DND-41 (cell line): ENCODE data around the gene PRKAR2B.

Experiments
- ATAC-seq: fragments of 200-7000 bp; cut with Tn5 transposase; 3 replicates; pipeline ENCODE4 v1.9.1; 2021; ENCODE audit warnings: low read depth; ENCODE audit not compliant: insufficient read depth
- DNase-seq: peaks from one replicate; pipeline ENCODE4 v3.0.0-alpha.2; 2020
- H2AFZ ChIP-seq: 2 replicates; pipeline ENCODE4 v1.6.0; 2012; ENCODE audit warnings: low read depth, low read length
- H3K27ac ChIP-seq: 2 replicates; pipeline ENCODE4 v1.5.1; 2012; ENCODE audit warnings: low read length, inconsistent platforms
- H3K27me3 ChIP-seq: fragments of 200-600 bp; sonication (generic); 2 replicates; pipeline ENCODE4 v1.6.0; 2012; ENCODE audit warnings: low read length, mild to moderate bottlenecking, inconsistent platforms; ENCODE audit not compliant: insufficient read depth, poor library complexity
- H3K36me3 ChIP-seq: 2 replicates; pipeline ENCODE4 v1.5.1; 2012; ENCODE audit warnings: low read length, inconsistent platforms; ENCODE audit not compliant: insufficient read depth
- H3K4me1 ChIP-seq: 2 replicates; pipeline ENCODE4 v1.5.1; 2012; ENCODE audit warnings: mild to moderate bottlenecking, low read length; ENCODE audit not compliant: insufficient read depth
- H3K4me2 ChIP-seq: 2 replicates; pipeline ENCODE4 v1.6.0; 2012; ENCODE audit warnings: mild to moderate bottlenecking, moderate library complexity, low read length, inconsistent platforms; ENCODE audit not compliant: insufficient read depth
- H3K4me3 ChIP-seq, 2 experiments: fragments of 200-600 bp in 1 of 2; shearing (Covaris generic) in 1 of 2; 2 replicates each; pipeline ENCODE4 v1.5.1; 2012 to 2016; ENCODE audit warnings: inconsistent platforms in 2 of 2, low read length in 2 of 2, mild to moderate bottlenecking in 2 of 2, low read depth in 1 of 2, moderate library complexity in 1 of 2
- H3K79me2 ChIP-seq: 2 replicates; pipeline ENCODE4 v1.6.0; 2012; ENCODE audit warnings: low read length, inconsistent platforms; ENCODE audit not compliant: insufficient read depth
- H3K9ac ChIP-seq: 2 replicates; pipeline ENCODE4 v1.6.0; 2012; ENCODE audit warnings: low read depth, mild to moderate bottlenecking, inconsistent platforms, low read length, moderate library complexity
- H3K9me3 ChIP-seq: 2 replicates; pipeline ENCODE4 v1.5.1; 2012; ENCODE audit warnings: low read length, moderate library complexity, mild to moderate bottlenecking, inconsistent platforms; ENCODE audit not compliant: insufficient read depth, severe bottlenecking
- H4K20me1 ChIP-seq: 2 replicates; pipeline ENCODE4 v1.6.0; 2012; ENCODE audit warnings: low read length; ENCODE audit not compliant: insufficient read depth
- EZH2 ChIP-seq: IDR thresholded peaks from 3 replicates; pipeline ENCODE4 v1.6.1; 2012; ENCODE audit warnings: borderline replicate concordance, low read depth, mild to moderate bottlenecking, moderate library complexity, low read length, inconsistent platforms; ENCODE audit not compliant: severe bottlenecking
- TF ChIP-seq, protein P1 (sequence below): IDR thresholded peaks from 2 replicates; pipeline ENCODE4 v1.5.1; 2012; ENCODE audit warnings: borderline replicate concordance, low read length, moderate library complexity, mild to moderate bottlenecking; ENCODE audit not compliant: poor library complexity, severe bottlenecking; ENCODE audit errors: extremely low read depth

PRKAR2B gene

GRCh38 chr7:107194052-107194451 lies 149.5 kb downstream of the PRKAR2B start:
- Histone ChIP-seq H3K9ac (no peak overlapping the region), H3K9me3 (no peaks in the 10 kb centered on the region), H4K20me1 (no peaks in the 10 kb centered on the region), H3K4me1 (no peaks in the 10 kb centered on the region), H2AFZ (no peak overlapping the region), H3K4me3 (no peak overlapping the region), H3K27me3 (no peaks in the 10 kb centered on the region), H3K79me2 (no peaks in the 10 kb centered on the region), H3K36me3 (peaks cover 82% of the 10 kb centered on the region), H3K4me2 (no peak overlapping the region), H3K27ac (no peak overlapping the region)
- no peak for TF ChIP-seq EZH2
- TF ChIP-seq, protein P1, sequence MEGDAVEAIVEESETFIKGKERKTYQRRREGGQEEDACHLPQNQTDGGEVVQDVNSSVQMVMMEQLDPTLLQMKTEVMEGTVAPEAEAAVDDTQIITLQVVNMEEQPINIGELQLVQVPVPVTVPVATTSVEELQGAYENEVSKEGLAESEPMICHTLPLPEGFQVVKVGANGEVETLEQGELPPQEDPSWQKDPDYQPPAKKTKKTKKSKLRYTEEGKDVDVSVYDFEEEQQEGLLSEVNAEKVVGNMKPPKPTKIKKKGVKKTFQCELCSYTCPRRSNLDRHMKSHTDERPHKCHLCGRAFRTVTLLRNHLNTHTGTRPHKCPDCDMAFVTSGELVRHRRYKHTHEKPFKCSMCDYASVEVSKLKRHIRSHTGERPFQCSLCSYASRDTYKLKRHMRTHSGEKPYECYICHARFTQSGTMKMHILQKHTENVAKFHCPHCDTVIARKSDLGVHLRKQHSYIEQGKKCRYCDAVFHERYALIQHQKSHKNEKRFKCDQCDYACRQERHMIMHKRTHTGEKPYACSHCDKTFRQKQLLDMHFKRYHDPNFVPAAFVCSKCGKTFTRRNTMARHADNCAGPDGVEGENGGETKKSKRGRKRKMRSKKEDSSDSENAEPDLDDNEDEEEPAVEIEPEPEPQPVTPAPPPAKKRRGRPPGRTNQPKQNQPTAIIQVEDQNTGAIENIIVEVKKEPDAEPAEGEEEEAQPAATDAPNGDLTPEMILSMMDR = no peak
- ATAC-seq = no peak
- no peak for DNase-seq

DNA sequence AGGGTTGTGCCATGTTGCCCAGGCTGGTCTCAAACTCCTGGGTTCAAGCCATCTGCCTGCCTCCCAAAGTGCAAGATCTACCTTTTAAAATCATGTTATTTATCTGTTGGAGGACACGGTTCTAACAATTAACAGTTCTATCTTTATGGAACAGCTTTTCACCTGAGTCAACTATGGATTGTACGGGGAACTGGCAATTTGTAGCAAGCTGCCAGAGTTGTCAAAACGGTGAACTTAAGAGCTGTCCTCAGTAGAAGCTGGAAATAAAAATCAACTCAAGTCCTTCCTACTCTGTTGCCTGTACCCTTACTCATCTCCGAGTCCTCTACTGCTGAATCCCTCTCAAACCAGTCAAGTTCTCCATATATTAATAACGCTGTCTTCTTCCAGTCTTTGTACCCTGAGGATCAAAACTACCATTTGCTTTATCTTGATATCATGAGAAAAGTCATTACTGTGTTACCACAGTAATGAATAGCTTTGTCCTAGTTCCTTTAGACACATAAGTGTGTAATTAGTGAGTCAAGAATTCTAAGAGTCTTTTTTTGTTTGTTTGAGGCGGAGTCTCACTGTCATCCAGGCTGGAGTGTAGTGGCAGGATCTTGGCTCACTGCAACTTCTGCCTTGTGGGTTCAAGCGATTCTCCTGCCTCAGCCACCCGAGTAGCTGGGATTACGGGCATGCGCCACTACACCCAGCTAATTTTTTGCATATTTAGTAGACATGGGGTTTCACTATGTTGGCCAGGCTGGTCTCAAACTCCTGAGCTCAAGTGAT lies 152.5 kb downstream of the PRKAR2B start:
- no peaks in the 10 kb centered on the region for H4K20me1 ChIP-seq
- TF ChIP-seq, protein P1 = no peak
- no peak for TF ChIP-seq EZH2
- H3K4me1 ChIP-seq = no peaks in the 10 kb centered on the region
- no peak overlapping the region for H2AFZ ChIP-seq
- H3K9me3 ChIP-seq = no peaks in the 10 kb centered on the region
- ATAC-seq (no peak), DNase-seq (no peak)
- H3K79me2 ChIP-seq = no peaks in the 10 kb centered on the region
- no peak overlapping the region for H3K4me2 ChIP-seq
- no peak overlapping the region for H3K27ac ChIP-seq
- peaks cover 82% of the 10 kb centered on the region for H3K36me3 ChIP-seq
- H3K27me3 ChIP-seq = no peaks in the 10 kb centered on the region
- H3K4me3 ChIP-seq = no peak overlapping the region
- no peak overlapping the region for H3K9ac ChIP-seq

- no peaks in the 10 kb centered on the region for H3K9me3 ChIP-seq
- no peaks in the 10 kb centered on the region for H4K20me1 ChIP-seq
- peaks cover 92% of the 10 kb centered on the region for H3K36me3 ChIP-seq
- peak; percentile 85 for ATAC-seq
- H3K9ac ChIP-seq = no peak overlapping the region
- H3K4me2 ChIP-seq = no peak overlapping the region
- H3K27ac ChIP-seq = no peak overlapping the region
- no peaks in the 10 kb centered on the region for H3K4me1 ChIP-seq
- H3K27me3 ChIP-seq = no peaks in the 10 kb centered on the region
- H3K79me2 ChIP-seq = no peaks in the 10 kb centered on the region
- TF ChIP-seq EZH2 = no peak
- TF ChIP-seq, protein P1 = peak; percentile 64
- peak; percentile 40 for DNase-seq
- no peak overlapping the region for H2AFZ ChIP-seq
- H3K4me3 ChIP-seq = no peak overlapping the region
Observed at GRCh38 chr7:107201795-107202450, 157.4 kb downstream of the PRKAR2B start.
